ENCODE measurements around the gene TM4SF5. TPM values are rescaled to one million over a fixed set of nuclear protein-coding genes. Genes with fewer than 3 reads are reported as not detected.
"Not testable (repeated sequence)": the region's sequence is repeated elsewhere in the genome, so short reads cannot be mapped to it uniquely, and the experiment has no call there.

TM4SF5 gene
- polyA plus RNA-seq, 1 donor from 2014 or later, result not detected

DNA sequence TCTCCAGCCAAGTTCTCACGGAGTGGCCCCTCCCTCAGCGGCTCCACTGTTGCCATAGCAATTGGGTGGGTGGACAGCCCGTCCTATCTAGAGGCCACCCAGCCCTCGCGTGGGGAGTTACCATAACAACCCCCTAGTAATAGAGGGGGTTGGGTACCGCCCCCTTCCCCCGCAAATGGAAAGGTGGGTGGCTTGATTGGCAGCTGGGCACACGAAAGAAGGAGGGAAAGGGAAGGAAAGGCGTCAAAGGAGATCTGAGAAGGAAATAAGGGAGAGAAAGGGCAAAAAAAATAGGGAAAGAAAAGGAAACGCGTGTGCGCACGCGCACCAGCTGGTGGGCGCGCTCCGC lies 61.1 kb downstream of the TM4SF5 start:
- Histone ChIP-seq H3K79me2 (replicated peaks; ENCODE audit: insufficient read depth, low read length) (peaks cover 43% of the 10 kb centered on the region), H2AFZ (ENCODE audit: low read depth, low read length) (peak overlapping the region; percentile 70), H3K27ac (ENCODE audit: low read length) (peak overlapping the region; percentile 91), H3K9ac (ENCODE audit: low read length) (peak overlapping the region; percentile 95), H3K4me3 (ENCODE audit: low read length) (peak overlapping the region; percentile 100)
- H3K36me3 ChIP-seq (ENCODE audit: insufficient read depth, low read length); H3K9me3 ChIP-seq (ENCODE audit: low read length); H3K4me2 ChIP-seq (ENCODE audit: low read length); H4K20me1 ChIP-seq (ENCODE audit: insufficient read depth); H3F3A ChIP-seq (ENCODE audit: insufficient read depth, low read length, poor library complexity, severe bottlenecking); H3K27me3 ChIP-seq (ENCODE audit: insufficient read depth, low read depth, low read length); H3K9me2 ChIP-seq (ENCODE audit: insufficient read depth, low read length): not testable (repeated sequence)
- peak; percentile 46 for TF ChIP-seq EP300 (conservative IDR thresholded peaks at IDR 0.05; ENCODE audit: poor library complexity, severe bottlenecking)

Other genes with a start within 250 kb of the TM4SF5 start
- 15.6 and 21.0 TPM in 2 replicates for gene MYBBP1A, start 216.5 kb upstream of the TM4SF5 start, polyA plus RNA-seq
- not detected in 2 replicates for gene GGT6, start 211.3 kb upstream of the TM4SF5 start, polyA plus RNA-seq
- gene SMTNL2, start 187.4 kb upstream of the TM4SF5 start, polyA plus RNA-seq, result 0.54 and 0.81 TPM in 2 replicates
- 0.12 and 0.16 TPM in 2 replicates for gene ALOX15, start 130.2 kb upstream of the TM4SF5 start, polyA plus RNA-seq
- 15.9 and 24.7 TPM in 2 replicates for gene PELP1, start 67.7 kb upstream of the TM4SF5 start, polyA plus RNA-seq
- gene ARRB2, start 61.3 kb upstream of the TM4SF5 start, polyA plus RNA-seq, result 28.3 and 34.1 TPM in 2 replicates
- gene MED11, start 40.5 kb upstream of the TM4SF5 start, polyA plus RNA-seq, result 17.2 and 20.5 TPM in 2 replicates
- gene ZMYND15, start 32.1 kb upstream of the TM4SF5 start, polyA plus RNA-seq, result not detected in 2 replicates
- not detected in 2 replicates for gene CXCL16, start 32.0 kb upstream of the TM4SF5 start, polyA plus RNA-seq
- 1.6 TPM in 1 of 2 replicates, not detected in the other for gene VMO1, start 14.5 kb downstream of the TM4SF5 start, polyA plus RNA-seq
- gene GLTPD2, start 17.1 kb downstream of the TM4SF5 start, polyA plus RNA-seq, result 2.6 TPM in 1 of 2 replicates, not detected in the other
- 175 and 194 TPM in 2 replicates for gene PSMB6, start 24.3 kb downstream of the TM4SF5 start, polyA plus RNA-seq
- gene PLD2, start 35.3 kb downstream of the TM4SF5 start, polyA plus RNA-seq, result 2.0 and 3.9 TPM in 2 replicates
- 38.1 and 51.4 TPM in 2 replicates for gene MINK1, start 61.5 kb downstream of the TM4SF5 start, polyA plus RNA-seq
- gene C17orf107, start 127.7 kb downstream of the TM4SF5 start, polyA plus RNA-seq, result 0.45 and 2.1 TPM in 2 replicates
- gene CHRNE, start 131.2 kb downstream of the TM4SF5 start, polyA plus RNA-seq, result 0.25 TPM in 1 of 2 replicates, not detected in the other
- not detected in 2 replicates for gene GP1BA, start 160.4 kb downstream of the TM4SF5 start, polyA plus RNA-seq
- 140 and 172 TPM in 2 replicates for gene SLC25A11, start 168.2 kb downstream of the TM4SF5 start, polyA plus RNA-seq
- gene RNF167, start 168.4 kb downstream of the TM4SF5 start, polyA plus RNA-seq, result 52.5 and 64.1 TPM in 2 replicates
- 145 and 230 TPM in 2 replicates for gene PFN1, start 176.6 kb downstream of the TM4SF5 start, polyA plus RNA-seq
- gene ENO3, start 179.2 kb downstream of the TM4SF5 start, polyA plus RNA-seq, result 0.54 and 2.3 TPM in 2 replicates
- gene SPAG7, start 195.9 kb downstream of the TM4SF5 start, polyA plus RNA-seq, result 66.4 and 67.7 TPM in 2 replicates
- gene CAMTA2, start 215.8 kb downstream of the TM4SF5 start, polyA plus RNA-seq, result 3.7 and 7.3 TPM in 2 replicates
- 0.38 TPM in 1 of 2 replicates, not detected in the other for gene INCA1, start 225.6 kb downstream of the TM4SF5 start, polyA plus RNA-seq
- gene KIF1C, start 226.1 kb downstream of the TM4SF5 start, polyA plus RNA-seq, result 7.7 and 8.3 TPM in 2 replicates